NOMO-1 treated with dmso at 0.1 percent for 144 hours (cell line): ENCODE data around the gene INTS3.

Experiments used
- DNase-seq: peaks from one replicate; lab custom pipeline; 2025; ENCODE audit not compliant: unreplicated experiment; lab: John Stamatoyannopoulos, UW

The INTS3 gene, protein sequence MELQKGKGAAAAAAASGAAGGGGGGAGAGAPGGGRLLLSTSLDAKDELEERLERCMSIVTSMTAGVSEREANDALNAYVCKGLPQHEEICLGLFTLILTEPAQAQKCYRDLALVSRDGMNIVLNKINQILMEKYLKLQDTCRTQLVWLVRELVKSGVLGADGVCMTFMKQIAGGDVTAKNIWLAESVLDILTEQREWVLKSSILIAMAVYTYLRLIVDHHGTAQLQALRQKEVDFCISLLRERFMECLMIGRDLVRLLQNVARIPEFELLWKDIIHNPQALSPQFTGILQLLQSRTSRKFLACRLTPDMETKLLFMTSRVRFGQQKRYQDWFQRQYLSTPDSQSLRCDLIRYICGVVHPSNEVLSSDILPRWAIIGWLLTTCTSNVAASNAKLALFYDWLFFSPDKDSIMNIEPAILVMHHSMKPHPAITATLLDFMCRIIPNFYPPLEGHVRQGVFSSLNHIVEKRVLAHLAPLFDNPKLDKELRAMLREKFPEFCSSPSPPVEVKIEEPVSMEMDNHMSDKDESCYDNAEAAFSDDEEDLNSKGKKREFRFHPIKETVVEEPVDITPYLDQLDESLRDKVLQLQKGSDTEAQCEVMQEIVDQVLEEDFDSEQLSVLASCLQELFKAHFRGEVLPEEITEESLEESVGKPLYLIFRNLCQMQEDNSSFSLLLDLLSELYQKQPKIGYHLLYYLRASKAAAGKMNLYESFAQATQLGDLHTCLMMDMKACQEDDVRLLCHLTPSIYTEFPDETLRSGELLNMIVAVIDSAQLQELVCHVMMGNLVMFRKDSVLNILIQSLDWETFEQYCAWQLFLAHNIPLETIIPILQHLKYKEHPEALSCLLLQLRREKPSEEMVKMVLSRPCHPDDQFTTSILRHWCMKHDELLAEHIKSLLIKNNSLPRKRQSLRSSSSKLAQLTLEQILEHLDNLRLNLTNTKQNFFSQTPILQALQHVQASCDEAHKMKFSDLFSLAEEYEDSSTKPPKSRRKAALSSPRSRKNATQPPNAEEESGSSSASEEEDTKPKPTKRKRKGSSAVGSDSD

DNA sequence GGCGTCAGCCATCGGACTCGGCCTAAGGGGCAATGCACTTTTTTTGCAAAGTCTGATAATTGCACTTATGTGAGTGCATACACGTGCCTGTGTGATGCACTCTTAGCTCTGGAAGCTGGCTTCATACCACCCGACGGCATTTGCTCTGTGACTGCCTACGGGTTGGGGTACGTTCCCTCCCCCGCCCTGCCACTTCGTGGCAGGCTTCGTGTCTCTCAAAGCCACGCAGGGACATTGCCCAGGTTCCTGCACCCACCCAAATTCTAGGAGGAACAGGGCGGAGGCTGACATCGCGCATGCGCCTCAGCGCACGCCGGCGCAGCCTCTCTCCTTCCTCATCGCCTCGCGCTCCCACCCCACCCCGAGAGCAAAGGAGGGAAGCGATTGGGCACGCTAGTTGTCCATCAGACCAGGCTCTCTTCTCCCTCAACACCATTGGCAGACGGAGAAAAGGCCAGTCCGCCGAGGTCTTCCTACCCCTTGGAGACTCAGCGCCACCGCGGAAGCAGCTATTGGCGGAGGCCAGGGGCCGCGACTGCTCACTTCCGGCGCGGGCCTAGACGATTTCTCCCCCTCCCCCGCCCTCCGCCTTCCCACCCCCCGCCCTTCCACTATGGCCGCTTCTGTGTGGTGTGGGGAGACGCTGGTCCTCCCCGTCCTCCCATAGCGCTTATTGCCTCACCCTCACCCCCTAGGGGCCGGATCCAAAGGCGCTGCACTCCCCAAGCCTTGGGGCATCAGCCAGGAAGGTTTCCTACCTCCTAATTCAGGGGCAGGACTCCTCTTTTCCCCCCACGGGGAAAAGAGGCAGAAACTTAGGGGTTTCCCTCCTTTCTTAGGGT, at the start of gene INTS3:
TSS of gene INTS3 (plus strand) at position 588 of the 842 bp plus-strand sequence. CDS start 585 bp downstream, outside the sequence.
- peak; percentile 99 for DNase-seq

DNA sequence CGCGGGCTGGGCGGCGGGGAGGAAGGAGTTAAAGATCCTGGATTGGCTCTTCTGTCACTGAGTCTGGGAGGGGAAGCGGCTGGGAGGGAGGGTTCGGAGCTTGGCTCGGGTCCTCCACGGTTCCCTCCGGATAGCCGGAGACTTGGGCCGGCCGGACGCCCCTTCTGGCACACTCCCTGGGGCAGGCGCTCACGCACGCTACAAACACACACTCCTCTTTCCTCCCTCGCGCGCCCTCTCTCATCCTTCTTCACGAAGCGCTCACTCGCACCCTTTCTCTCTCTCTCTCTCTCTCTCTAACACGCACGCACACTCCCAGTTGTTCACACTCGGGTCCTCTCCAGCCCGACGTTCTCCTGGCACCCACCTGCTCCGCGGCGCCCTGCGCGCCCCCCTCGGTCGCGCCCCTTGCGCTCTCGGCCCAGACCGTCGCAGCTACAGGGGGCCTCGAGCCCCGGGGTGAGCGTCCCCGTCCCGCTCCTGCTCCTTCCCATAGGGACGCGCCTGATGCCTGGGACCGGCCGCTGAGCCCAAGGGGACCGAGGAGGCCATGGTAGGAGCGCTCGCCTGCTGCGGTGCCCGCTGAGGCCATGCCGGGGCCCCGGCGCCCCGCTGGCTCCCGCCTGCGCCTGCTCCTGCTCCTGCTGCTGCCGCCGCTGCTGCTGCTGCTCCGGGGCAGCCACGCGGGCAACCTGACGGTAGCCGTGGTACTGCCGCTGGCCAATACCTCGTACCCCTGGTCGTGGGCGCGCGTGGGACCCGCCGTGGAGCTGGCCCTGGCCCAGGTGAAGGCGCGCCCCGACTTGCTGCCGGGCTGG, 49.1 kb upstream of the INTS3 start, which contains the start of gene NPR1:
TSS of gene NPR1 (plus strand) at position 170 of the 818 bp plus-strand sequence. CDS start at position 591, 421 bp downstream.
- no peak for DNase-seq

DNA sequence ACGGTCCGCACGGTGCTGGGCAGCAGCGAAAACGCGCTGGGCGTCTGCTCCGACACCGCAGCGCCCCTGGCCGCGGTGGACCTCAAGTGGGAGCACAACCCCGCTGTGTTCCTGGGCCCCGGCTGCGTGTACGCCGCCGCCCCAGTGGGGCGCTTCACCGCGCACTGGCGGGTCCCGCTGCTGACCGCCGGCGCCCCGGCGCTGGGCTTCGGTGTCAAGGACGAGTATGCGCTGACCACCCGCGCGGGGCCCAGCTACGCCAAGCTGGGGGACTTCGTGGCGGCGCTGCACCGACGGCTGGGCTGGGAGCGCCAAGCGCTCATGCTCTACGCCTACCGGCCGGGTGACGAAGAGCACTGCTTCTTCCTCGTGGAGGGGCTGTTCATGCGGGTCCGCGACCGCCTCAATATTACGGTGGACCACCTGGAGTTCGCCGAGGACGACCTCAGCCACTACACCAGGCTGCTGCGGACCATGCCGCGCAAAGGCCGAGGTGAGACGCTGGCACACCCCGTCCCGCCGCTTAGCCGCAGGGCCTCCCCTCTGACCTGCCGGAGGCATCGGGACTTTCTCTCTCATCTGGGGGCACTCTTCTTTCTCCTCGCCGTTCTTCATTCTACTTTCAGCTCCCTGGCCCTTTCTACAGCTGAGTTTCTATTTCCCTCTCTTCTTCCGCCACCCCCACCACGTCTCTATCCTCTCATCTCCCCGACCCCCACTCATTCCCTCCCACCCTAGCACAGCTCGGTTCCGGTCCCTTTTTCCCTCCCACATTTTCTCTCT, 48.3 kb upstream of the INTS3 start:
- DNase-seq: peak; percentile 9

DNA sequence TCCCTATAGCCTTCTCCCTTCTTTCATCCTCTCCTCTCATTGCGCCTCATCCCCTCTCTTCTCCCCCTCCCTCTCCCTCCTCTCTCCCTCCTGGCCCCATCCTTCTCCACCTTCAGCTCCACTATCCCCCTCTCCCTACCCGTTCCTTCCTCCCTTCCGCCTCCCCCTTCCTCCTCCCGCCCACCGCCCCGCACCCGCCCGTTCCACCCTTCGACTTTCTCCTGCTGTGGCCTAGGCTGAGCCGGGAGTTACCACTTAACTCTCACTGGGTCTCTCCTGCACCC, 47.8 kb upstream of the INTS3 start:
- DNase-seq: no peak

DNA sequence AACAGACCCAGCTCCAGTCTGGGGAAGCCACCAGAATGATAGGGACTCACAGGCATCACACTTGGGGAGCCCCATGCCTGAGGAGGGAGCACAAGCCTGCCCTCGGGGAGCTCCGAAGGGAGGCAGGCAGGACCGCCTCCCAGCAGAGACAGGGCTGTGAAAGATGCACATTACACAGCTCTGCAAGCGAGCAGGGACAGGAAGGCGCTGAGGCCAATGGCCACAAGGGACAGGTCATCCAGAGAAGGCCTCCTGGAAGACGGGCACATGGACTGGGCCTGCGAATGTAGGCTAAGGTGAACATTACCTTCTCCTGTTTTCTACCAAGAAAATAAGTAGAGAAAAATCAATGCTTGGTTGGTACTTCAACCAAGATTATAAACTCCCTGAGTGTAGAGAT, 45.1 kb upstream of the INTS3 start:
- no peak for DNase-seq

DNA sequence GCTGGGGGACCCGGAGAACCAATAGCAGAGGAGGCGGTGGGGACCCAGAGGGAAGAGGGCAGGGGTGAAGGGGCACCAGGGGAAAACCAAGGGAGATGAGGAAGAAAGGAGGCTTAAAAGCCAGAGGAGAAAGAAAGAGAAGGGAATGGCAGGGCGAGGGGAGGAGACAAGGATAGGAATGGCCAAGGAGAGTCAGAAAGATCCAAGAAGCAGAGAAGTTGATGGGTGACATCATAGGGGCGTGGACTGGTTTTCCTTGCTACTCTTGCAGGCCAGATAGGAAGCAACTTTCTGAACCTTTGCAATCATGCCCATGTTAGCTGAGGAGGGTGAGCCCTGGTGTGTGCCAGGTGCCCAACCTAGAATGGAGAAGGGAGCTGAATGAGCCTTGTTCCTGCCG, 44.0 kb upstream of the INTS3 start:
- no peak for DNase-seq

DNA sequence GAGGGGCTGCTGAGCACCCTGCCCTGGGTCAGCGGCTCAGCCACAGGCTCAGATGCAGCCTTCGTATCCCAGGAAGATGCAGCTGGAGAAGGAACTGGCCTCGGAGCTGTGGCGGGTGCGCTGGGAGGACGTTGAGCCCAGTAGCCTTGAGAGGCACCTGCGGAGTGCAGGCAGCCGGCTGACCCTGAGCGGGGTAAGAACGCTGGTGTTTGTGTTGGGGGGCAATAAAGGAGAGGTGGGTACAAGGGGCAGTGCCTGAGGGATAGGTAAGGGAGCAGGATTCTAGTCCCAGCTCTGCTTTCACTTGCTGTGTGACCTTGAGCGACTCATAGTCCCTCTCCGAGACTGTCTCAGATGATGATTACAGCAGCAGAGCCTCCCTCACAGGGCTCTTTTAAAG, 43.0 kb upstream of the INTS3 start:
- no peak for DNase-seq

DNA sequence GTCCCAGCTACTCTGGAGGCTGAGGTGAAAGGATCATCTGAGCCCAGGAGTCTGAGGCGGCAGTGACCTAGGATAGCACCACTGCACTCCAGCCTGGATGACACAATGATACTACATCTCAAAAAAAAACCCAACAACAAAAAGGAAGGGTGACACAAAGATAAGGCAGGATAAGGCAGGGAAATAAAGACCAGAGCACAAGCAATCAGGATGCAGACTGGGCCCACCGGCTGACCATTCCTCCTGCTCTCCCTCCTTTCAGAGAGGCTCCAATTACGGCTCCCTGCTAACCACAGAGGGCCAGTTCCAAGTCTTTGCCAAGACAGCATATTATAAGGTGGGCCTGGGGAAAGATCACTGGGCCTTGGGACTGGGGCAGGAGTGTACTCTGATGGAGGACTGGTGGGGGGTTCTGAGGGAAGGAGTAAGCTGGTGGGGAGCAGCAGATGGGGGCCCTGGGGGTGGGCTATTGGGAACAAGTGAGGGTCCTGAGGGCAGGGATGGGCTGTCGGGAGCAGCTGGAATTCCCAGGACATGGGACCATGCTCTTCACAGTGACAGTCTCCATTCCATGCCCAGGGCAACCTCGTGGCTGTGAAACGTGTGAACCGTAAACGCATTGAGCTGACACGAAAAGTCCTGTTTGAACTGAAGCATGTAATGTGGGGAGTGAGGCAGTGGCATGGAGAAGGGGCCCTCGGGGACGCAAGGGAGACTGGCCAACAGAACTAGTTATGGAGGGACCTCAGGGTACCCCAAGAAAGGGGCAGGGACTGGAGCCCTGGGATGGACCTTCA, 42.1 kb upstream of the INTS3 start:
- DNase-seq: no peak

DNA sequence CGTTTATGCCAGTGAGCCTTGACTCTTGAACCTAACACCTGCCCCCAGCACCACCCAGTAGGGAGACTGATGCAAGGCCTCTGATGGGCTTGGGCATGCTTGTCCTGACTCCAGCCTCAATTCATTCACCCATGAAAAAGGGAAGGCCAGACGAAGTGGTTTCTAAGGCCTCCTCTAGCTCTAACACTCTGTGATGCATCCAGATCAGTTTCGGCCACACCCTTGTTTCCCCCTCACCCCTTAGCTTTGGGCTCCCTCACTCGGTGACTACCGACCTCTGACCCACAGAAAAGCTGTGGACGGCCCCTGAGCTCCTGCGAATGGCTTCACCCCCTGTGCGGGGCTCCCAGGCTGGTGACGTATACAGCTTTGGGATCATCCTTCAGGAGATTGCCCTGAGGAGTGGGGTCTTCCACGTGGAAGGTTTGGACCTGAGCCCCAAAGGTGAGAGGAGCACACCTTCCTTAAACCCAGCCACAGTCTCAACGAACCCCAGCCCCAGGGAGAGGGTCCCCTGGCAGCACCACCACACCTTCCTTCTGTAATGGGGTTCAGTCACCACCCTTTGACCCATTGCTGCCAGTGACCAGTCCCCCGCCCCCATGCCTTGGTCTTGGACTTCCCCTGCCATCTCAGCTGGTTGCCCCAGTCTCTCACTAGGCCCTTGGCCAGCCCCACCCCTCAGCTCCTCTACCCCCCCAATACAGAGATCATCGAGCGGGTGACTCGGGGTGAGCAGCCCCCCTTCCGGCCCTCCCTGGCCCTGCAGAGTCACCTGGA, 40.3 kb upstream of the INTS3 start:
- DNase-seq: no peak

DNA sequence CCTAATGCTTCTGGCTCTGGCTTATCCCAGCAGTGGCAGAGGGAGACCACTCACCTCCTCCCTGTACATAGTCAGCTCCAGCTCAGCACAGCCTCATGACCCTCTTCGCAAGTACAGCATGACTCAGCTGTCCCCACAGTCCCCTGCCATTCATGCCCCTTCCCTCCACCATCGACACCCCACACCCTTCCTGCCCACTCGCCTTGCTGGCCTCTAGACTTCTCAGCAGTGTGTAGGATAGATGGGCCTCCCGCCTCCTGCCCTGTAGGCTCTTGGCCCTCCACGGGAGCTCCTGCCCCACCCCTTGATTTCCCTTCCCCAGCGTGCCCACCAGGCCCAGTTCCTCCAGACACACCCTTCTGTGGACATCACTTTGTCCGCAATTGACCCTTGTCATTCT, 39.6 kb upstream of the INTS3 start:
- no peak for DNase-seq

DNA sequence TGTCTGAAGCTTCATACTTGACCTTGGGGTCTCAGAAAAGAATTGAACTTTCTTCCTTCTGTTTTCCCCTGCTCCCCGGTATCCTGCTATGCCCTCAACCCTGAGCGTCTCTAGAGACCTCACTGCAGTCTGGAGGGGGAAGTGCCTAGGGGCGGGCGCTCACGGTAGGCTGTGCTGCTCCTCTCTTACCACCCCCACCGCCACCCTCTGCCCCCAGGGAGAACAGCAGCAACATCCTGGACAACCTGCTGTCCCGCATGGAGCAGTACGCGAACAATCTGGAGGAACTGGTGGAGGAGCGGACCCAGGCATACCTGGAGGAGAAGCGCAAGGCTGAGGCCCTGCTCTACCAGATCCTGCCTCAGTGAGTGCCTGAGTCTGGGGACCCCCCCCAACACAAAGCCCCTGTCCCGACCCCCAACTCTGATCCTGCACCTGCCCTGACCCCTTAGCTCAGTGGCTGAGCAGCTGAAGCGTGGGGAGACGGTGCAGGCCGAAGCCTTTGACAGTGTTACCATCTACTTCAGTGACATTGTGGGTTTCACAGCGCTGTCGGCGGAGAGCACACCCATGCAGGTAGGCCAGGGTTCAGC, 39.0 kb upstream of the INTS3 start:
- DNase-seq: no peak

DNA sequence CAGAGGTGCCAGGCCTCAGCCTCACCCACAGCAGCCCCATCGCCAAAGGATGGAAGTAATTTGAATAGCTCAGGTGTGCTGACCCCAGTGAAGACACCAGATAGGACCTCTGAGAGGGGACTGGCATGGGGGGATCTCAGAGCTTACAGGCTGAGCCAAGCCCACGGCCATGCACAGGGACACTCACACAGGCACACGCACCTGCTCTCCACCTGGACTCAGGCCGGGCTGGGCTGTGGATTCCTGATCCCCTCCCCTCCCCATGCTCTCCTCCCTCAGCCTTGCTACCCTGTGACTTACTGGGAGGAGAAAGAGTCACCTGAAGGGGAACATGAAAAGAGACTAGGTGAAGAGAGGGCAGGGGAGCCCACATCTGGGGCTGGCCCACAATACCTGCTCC, 34.4 kb upstream of the INTS3 start:
- no peak for DNase-seq

DNA sequence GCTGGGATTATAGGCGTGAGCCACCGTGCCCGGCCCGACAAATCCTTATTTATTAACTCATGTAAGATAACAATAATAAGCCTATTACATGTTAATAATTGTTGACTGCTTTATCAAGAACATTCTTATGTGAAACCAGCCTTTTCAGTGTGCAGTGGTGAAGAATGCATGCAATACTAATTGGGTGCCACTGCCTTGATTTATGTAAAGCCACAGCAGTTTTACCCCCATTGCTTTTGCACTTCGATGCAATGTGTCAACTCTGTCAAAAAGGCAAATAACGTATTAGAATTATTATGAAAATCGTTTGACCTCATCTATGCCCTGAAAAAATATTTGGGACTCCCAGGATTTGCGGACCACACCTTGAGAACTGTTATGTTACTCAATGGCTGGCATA, 31.1 kb upstream of the INTS3 start:
- DNase-seq: no peak

DNA sequence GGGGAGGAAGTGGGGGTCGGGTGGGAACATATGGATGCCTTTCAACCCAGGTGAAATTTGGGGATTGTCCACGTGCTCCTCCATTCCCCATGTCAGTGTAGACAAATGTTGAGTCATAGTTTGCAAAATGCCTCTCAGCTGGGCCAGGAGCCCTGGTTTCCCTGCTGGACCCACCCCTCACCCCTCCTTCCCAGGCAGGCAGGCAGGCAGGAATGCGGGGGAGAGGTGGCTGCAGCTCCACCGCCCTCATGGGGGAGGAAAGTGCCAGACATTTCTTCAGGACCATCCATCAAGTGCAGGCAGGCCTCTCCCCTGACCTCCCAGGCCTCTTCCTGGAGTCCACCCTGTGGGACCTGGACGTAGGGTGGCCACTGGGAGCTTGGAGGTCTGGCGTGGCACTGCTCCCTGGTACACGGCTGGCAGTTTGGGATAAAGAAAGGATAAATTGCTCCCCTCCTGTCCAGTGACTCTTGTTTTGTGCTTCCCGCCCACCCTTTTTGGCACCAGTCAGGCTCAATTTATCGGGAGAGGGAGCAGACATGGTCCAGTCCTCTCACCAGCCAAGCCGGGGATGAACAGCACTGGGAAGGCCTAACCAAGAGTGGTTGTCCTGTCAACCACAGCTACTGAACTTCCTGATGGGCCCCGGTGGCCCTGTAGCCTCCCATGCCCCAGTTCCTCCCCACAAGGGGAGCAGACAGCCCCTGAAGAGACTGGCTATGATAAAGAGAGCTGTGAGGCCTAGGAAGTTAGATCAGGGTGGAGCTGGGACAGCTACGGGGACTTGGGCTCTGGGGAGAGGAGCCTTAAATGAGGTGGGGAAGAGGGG, 30.4 kb upstream of the INTS3 start:
- DNase-seq: no peak

DNA sequence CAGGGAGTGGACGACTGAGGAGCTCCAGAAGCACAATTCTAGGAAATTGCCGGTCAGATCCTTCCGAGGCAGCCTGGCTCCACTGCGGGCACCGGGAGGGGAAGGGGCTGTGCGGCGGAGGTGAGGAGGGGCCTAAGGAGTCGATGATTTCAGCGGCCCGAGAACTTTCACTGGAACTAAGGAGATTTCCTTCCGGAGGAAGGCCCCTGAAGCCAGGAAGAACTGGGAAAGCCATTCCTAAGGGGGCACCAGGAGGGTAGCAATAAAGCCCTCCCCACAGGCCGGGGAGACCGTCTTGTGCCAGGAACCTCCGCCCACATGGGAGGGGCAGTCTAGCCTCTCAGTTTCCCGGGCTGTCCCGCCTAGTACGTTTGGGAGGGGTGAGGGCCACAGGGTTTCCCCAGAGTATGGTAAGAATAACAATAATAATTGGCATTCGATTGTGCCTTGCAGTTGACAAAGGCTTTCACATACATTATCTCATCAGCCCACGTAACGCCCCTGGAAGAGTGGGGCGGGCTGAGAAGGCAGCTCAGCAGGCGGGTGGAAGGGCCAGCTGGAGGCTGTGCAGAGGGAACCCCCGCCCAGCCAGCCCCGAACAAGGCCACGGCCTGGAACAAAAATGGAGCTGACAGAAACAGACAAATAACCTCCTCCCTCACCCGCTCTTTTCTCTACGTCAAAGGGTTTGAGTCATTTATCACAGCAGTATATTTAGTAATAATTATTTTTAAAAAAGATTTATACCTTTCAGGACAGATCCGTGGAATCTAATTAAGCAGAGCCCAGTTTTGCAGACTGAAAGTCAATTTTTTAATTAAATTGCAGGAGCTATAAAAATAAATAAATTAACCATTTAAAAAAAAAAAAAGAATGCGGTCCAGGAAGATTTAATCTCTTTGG, 29.6 kb upstream of the INTS3 start:
- DNase-seq: no peak
